Activated CD8-positive, alpha-beta memory T cell treated with anti-CD3 and anti-CD28 coated beads for 24 hours (primary cell): ENCODE results near the gene PLCL2.

Experiments used
- DNase-seq: peaks from one replicate; pipeline ENCODE4 v3.0.0-alpha.2; 2020

Gene PLCL2

GRCh38 chr3:16884748-16885592 lies at the start of gene PLCL2:
Gene PLCL2 (plus strand): TSS chr3:16884955. CDS start chr3:16885040, 85 bp downstream.
- DNase-seq, result peak; percentile 86

- no peak for DNase-seq
These were observed 48.1 kb upstream of the PLCL2 start for GRCh38 chr3:16836505-16837237.

- no peak for DNase-seq
These were observed 47.2 kb upstream of the PLCL2 start for GRCh38 chr3:16837602-16838001.

GRCh38 chr3:16838561-16838960 lies 46.2 kb upstream of the PLCL2 start:
- no peak for DNase-seq

GRCh38 chr3:16839271-16840100 lies 45.3 kb upstream of the PLCL2 start:
- DNase-seq, result no peak

- no peak for DNase-seq
These were observed 44.7 kb upstream of the PLCL2 start for GRCh38 chr3:16840101-16840424.

DNA sequence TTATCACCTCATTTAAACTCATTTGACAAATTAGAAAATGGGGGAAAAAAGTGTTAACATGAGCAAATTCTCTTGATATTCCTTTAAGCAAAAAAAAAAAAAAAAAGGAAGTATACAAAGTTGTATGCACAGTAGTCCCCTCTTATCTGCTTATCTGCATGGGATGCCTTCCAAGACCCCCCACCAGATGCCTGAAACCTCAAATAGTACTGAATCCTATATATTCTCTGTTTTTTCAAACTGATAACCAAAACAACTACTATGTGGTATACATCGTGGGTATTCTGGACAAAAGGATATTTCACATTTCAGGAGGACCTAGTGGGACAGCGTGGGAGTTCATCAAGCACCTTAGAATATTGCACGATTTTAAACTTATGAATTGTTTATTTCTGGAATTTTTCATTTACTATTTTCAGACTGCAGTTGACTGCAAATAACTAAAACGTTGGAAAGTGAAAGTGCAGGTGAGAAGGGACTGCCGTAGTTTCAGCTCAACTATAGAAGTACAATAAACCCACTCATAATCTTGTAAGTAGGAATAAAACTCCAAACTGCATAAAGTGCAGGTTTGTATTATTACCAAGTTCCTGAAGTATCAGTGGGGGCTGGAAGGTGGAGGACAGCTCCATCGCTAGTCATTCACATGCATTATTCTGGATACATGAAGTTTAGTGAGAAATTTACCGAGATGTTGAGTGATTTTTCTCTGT lies 43.6 kb upstream of the PLCL2 start:
- no peak for DNase-seq

DNA sequence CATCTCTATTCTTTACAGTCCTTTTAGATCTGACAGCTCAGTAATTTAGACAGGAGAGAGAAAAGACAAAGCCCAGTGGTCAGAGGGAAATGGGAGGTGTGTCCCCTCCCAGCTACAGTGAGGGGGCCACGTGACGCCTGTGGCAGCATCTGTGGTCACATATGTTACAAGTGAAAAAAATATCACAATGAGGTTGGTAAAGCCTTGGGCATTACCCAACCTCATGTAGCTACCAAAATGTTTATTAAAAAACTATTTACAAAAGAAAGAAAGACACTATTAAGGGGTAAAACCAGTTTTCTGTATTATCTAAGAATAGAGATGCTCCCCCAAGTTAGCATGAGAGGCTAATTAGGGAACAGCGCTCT lies 42.9 kb upstream of the PLCL2 start:
- DNase-seq, result no peak

- DNase-seq, result peak; percentile 81
These were observed 42.2 kb upstream of the PLCL2 start for GRCh38 chr3:16842272-16843270.

- no peak for DNase-seq
These were observed 40.5 kb upstream of the PLCL2 start for GRCh38 chr3:16844222-16844621.

DNA sequence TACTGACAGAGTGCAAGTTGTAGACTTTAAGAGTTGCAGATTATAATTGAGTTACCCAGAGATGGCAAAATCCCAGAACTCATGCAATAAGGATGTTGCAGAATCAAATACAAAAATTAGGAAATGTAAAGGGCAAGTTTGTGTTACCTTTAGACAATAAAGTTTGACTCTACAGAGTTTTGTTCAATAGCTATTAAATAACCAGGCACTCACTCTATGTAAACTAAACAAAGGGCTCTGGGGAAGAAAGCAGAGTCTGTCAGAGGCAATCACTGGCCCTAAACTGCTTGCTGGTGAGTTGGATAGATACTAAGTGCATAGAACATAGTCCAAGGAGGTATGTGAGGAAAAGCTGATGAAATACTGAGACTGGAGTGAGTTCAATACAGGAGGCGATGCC lies 40.0 kb upstream of the PLCL2 start:
- no peak for DNase-seq

DNA sequence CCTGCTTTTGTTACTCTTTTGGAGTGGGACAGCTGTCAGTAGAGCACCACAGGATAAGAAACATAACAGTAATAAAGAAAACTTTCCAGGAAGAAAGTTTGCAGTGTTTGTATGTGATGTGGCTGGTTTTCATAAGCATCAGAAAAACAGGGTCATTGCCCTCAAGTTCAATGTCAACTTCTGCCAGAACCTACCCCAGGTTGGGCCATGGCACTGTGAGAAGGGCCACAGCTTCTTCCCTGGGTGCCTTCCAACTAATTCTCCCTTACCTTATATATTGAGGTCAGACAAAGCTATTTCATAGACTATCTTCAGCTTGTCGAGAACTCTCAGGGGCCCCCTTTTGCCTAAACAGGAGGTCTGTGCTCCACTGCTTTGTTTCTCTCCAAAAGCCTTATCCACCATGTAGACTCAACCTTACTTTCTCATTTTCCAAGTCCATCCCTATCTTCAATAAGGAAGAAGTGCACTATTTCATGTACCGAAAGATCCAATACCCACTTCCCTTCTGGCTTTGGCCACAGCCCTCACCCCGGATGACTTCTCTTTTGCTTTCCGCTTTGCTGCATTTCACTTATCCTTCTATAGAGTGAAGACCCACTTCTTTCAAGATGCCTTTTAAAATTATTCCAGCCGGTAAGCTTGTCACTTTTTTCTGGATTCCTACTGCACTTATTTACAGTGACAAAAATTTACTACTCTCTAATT lies 38.2 kb upstream of the PLCL2 start:
- DNase-seq, result no peak

- no peak for DNase-seq
These were observed 36.7 kb upstream of the PLCL2 start for GRCh38 chr3:16848007-16848406.

DNA sequence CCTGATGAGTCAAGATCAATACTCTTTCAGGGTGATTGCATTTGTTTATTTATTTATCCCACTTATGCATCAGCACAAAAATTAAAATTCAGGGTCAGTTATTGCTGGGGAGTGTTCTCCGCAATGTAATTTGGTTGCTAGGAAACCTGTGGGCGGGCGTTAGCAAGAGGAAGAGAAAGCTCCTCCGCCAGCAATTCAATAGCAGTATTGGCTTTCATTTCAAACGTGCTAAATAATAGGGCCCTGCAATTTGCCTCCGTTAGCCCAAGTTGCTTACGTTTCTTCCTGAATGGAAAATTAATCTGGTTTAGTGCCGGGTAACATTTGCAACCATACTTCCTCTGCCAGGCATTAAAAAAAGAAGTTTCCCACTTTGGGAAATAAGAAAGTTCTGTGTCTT lies 35.5 kb upstream of the PLCL2 start:
- DNase-seq, result peak; percentile 70

- no peak for DNase-seq
These were observed 35.0 kb upstream of the PLCL2 start for GRCh38 chr3:16849795-16850194.

DNA sequence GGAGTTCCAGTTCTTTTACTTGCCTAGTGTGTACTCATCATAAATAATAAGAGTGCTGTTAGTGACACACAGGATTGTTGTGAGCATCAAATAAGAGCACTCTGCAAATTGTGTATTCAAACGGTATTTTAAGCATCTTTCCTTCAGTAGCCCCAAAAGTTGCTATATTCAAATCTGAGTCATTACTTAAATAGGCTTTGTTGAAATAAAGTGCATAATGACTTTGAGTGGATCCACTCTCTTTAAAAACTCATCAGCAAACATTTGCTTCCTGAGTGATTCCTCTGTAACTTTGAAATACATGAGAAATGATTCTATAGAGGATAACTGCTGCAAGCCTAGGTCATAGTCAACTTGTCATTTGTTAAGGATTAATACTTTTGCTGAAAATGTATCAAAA lies 29.3 kb upstream of the PLCL2 start:
- DNase-seq, result no peak

- DNase-seq, result no peak
These were observed 24.5 kb upstream of the PLCL2 start for GRCh38 chr3:16860234-16860633.

GRCh38 chr3:16861432-16861831 lies 23.3 kb upstream of the PLCL2 start:
- no peak for DNase-seq

- no peak for DNase-seq
These were observed 20.0 kb upstream of the PLCL2 start for GRCh38 chr3:16864610-16865313.

DNA sequence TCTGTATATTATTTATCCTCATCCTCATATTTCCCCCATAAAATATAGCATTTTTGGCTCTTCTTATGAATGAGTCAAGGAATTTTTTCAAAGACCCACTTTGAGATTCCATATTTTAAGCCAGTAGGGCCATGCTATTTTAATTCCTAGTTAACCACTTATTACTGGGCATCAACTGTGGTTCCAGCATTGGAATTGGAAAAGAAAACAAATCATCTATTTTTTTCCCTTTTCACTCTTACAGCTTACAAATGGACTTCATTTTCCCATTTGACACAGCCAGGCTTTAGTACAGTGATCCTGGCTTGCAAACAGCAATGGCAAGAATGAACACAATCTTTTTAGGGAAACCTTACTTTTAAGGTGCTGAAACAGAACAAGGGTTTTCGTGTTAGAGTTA lies 19.4 kb upstream of the PLCL2 start:
- no peak for DNase-seq
